Cardiac septum (tissue), 1 donor: ENCODE results near the gene MRPL51. TPM values are rescaled to one million over a fixed set of nuclear protein-coding genes. Genes with fewer than 3 reads are reported as not detected.
A peak's percentile ranks its signal among the peaks of the same experiment; 100 is the strongest.
"Not testable (repeated sequence)": the region's sequence is repeated elsewhere in the genome, so short reads cannot be mapped to it uniquely, and the experiment has no call there.

Experiments used
- DNase-seq: peaks from one replicate; pipeline ENCODE4 v3.0.0-alpha.2; 2020; ENCODE audit warnings: low spot score
- intact Hi-C: fragments of 100-400 bp; cut with DNase I; formaldehyde crosslinking; loops from one replicate; pipeline ENCODE4 v1.14.0; 2022
- total RNA-seq: library from RNA; stranded (reverse); fragmentation: NEBNext Ultra II Directional; extraction: Animal tissue kit (Norgen Biotek cat#: 25700); gene quantifications from one replicate; pipeline ENCODE4 v1.2.1, GENCODE V29; 2021
- donor health status: DM: no; HTN: no; CAD: no.

The MRPL51 gene
- total RNA-seq, 1 donor from 2014 or later = 174 TPM

GRCh38 chr12:6533653-6533922 is 40.5 kb upstream of the MRPL51 start:
- DNase-seq = no peak
- intact Hi-C loops = loop anchor here (1.0 to 5.0 kb wide), 3 partner anchors 21 to 196 kb away; partner anchors contain the start of gene VAMP1

DNA sequence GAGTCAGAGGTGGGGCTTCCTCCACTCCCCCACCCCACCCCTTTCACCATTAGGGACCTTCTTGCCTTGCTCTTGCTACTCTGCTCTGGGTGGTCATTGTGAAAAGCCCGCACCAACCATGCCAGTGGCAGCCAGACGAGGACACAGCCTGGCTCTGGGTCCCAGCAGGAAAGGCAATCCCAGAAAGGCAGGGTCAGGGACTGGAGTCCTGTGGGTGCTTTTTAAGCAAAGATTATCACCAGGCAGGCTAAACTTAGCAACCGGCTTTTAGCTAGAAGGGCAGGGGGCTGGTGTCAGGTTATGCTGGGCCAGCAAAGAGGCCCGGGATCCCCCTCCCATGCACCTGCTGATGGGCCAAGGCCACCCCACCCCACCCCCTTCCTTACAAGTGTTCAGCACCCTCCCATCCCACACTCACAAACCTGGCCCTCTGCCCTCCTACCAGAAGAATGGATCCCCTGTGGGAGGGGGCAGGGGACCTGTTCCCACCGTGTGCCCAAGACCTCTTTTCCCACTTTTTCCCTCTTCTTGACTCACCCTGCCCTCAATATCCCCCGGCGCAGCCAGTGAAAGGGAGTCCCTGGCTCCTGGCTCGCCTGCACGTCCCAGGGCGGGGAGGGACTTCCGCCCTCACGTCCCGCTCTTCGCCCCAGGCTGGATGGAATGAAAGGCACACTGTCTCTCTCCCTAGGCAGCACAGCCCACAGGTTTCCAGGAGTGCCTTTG is 40.0 kb upstream of the MRPL51 start:
- DNase-seq = peak; percentile 85
- intact Hi-C loops = loop anchor here (1.0 to 5.0 kb wide), 3 partner anchors 21 to 196 kb away; partner anchors contain the start of gene VAMP1

DNA sequence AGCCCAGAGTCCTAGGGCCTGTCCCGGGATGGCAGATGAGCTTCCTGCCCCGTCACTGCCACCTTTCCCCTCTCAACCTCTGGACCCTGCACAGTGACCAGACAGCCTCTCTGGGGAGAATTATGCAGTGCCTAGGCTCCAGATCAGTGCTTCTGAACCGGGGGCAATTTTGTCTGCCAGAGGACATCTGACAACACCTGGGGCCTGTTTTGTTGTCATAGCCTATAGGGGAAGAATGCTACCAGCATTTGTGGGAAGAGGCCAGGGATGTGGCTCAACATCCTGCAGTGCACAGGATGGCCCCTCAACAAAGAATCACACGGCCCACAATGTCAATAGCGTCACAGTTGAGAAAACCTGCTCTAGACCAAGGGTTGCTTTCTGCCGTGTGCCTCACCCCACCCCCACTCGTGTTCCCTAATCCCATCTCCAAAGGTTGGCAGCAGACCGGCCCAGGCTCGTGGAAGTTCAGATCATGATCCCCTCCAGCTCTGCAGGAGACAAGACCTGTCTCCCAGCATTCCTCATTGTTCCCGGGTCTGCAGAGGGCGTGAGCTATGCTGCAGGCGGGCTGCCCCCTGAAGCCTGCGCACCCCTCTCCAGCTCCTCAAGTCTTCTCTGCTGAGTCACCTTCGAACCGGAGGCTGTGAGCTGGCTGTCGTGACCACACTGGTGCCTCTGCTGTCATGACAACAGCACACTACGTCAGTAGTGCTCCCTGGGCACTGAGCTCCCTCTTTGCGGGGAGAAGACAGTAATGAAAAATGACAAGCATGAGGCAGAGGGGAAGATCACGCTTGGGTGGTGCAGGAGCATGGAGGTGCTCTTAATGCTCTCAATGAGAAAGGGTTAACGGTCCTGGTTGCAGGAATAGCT is 39.2 kb upstream of the MRPL51 start:
- intact Hi-C loops = loop anchor here (5.0 kb wide), 2 partner anchors 60 to 195 kb away; partner anchors contain the start of gene VAMP1
- DNase-seq = peak; percentile 86

DNA sequence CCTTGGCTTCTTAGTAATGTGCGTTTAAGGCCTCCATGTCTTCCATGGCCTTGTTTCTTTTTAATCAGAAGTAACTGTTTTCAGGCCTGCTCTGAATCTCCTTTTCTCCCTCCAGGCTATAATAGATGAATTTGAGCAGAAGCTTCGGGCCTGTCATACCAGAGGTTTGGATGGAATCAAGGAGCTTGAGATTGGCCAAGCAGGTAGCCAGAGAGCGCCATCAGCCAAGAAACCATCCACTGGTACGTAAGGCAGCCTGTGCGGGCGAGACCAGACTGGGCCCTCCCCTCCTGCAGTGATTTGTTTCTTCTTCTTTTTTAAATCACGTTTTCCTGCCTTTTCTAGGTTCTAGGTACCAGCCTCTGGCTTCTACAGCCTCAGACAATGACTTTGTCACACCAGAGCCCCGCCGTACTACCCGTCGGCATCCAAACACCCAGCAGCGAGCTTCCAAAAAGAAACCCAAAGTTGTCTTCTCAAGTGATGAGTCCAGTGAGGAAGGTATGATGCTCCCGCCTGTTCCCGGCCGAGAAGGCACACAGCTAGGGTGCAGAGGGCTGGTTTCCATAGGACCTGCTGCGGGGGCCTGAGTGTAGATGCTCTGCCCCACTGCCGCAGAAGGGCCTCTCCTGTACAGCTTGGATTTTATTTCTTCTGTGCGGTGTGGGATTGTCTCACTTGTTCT is 37.7 kb upstream of the MRPL51 start:
- intact Hi-C loops = loop anchor here (5.0 kb wide), 2 partner anchors 58 to 193 kb away; partner anchors contain the start of gene VAMP1
- no peak for DNase-seq

DNA sequence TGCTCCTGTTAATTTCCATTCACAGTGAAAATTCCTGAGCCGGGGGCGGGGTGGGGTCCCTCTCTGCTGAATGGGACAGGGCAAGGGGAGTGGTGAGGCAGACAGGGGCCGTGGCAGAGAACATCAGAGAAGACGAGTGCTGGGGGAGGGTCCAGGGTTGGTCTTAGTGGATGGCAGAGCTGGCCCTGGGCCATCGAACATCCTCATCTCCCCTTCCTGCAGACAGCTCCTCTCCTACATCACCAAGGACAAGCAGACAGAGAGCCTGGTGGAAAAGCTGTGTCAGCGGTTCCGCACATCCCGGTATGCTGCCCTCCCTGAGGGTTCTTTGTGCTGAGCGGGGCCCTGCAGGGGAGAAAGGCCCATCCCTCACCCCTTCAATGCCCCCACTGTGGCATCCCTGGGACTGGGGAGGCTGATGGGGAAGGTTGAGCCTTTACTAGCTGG is 36.3 kb upstream of the MRPL51 start:
- no peak for DNase-seq
- intact Hi-C loops = no loop called here

DNA sequence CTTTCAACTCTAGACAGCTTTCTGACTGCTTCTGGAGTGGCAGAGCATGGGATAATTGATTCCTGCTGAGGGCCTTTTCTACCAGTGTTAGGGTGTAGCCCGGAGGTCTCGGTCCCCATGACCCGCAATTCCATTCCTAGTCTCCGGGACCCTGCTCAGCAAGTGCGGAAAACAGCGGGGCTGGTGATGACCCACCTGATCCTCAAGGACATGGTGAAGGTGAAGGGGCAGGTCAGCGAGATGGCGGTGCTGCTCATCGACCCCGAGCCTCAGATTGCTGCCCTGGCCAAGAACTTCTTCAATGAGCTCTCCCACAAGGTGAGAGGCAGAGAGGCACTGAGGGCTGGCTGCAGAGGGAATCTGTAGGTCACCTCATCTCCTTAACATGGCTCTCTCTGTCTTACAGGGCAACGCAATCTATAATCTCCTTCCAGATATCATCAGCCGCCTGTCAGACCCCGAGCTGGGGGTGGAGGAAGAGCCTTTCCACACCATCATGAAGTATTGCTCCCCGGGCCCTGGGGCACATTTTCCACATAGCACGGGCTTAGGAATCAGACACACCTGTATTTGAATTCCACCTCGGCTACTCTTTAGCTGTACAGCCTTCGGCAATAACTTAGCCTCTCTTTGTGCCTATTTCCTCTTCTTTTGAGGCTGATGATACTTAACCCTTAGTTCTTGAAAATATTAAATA is 35.6 kb upstream of the MRPL51 start:
- intact Hi-C loops = no loop called here
- no peak for DNase-seq

DNA sequence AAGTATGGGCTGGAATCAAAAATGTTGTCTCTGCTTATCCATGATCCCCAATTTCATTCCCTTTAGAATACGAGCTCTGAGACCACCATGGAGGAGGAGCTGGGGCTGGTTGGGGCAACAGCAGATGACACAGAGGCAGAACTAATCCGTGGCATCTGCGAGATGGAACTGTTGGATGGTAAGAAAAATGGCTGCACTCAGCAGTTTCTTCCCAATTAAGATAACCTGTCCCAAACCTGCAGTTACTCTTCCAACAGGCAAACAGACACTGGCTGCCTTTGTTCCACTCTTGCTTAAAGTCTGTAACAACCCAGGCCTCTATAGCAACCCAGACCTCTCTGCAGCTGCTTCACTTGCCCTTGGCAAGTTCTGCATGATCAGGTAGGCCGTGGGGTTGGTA is 34.6 kb upstream of the MRPL51 start:
- intact Hi-C loops = no loop called here
- DNase-seq = no peak

DNA sequence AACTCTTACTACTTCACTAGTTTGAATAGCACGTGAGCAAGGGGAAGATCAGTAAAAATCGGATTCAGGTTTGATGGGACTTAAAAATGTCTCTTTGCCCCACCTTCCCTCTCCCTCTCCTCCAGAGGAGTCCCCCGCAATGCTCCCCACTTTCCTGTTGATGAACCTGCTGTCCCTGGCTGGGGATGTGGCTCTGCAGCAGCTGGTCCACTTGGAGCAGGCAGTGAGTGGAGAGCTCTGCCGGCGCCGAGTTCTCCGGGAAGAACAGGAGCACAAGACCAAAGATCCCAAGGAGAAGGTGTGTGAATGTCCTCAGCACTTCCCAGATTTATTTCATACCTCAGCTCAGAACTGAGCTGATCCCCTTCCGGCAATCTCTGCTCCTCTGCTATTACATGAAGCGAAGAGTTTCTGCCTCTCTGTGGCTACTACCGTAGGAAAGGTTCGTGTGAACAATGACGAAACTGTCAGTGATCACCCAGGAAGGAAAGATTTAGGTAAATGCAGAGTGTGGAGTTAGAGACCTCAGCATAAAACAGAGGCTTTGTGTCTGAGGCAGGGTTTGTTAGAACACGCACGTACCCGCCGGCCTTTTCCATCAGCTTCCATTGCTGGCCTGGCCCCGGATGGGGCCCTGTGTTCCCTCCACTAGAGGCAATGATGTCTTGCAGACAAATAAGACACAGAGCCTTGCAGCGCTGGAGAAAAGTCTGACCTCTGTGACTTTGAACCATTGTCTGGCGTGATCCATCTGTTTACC is 33.9 kb upstream of the MRPL51 start:
- intact Hi-C loops = no loop called here

DNA sequence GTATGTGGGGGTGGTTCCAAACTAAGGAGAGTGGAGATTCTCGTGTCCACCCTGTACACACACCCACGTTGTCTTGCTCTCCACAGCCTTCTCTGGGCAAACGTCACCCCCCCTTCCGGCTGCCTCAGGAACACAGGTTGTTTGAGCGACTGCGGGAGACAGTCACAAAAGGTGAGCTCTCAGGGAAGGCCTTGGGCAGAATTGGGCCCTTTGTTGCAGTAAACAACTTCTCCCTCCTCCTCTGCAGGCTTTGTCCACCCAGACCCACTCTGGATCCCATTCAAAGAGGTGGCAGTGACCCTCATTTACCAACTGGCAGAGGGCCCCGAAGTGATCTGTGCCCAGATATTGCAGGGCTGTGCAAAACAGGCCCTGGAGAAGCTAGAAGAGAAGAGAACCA is 33.1 kb upstream of the MRPL51 start:
- intact Hi-C loops = no loop called here
- no peak for DNase-seq

More for the DNA sequence above, 33.9 kb upstream of the MRPL51 start:
- DNase-seq = no peak

GRCh38 chr12:6524648-6525047 is 31.6 kb upstream of the MRPL51 start:
- intact Hi-C loops = no loop called here

DNA sequence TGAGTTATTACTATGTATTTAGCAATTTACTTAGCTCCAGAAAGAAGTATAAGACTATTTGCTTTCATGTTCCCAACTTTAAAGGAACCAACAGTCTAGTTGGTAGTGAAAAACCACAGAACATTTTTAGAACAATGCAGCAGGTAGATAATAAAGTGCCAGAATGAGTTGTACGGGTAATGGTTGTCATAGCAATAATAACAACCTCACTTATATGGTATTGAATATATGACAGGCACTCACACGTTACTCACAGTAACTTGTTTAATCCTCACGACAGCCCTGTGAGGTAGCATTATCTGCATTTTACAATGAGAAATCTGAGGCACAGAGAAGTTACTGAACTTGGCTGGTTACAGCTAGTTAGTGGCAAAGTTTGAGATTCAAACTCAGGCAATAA is 30.6 kb upstream of the MRPL51 start:
- DNase-seq = no peak
- intact Hi-C loops = no loop called here

More at GRCh38 chr12:6524648-6525047, 31.6 kb upstream of the MRPL51 start:
- no peak for DNase-seq

DNA sequence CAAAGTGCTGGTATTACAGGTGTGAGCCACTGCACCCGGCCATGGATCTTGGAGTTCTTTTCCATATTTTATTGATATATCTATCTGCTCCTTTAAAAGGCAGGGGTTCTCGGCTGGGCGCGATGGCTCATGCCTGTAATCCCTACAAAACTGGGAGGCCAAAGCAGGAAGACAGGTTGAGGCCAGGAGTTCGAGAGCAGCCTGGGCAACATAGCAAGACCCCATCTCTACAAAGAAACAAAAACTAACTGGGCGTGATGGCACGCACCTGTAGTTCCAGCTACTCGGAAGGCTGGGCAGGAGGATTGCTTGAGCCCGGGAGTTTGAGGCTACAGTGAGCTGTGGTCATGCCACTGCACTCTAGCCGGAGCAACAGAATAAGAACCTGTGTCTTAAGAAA is 29.1 kb upstream of the MRPL51 start:
- DNase-seq = no peak
- intact Hi-C loops = no loop called here

DNA sequence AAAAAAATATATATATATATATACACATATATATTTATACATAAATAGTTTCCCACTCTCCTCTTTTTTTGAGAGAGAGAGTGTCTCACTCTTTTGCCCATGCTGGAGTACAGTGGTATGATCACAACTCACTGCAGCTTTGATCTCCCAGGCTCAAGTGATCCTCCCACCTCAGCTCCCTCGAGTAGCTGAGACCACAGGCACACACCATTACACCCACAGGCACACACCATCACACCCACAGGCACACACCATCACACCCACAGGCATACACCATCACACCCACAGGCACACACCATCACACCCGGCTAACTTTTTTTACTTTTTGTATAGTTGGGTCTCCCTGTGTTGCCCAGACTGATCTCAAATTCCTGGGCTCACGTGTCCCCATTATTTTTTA is 27.1 kb upstream of the MRPL51 start:
- intact Hi-C loops = no loop called here
- no peak for DNase-seq

GRCh38 chr12:6508087-6508486 is 15.0 kb upstream of the MRPL51 start:
- intact Hi-C loops = no loop called here

GRCh38 chr12:6507102-6507998 is 14.3 kb upstream of the MRPL51 start:
- no peak for DNase-seq
- intact Hi-C loops = no loop called here

More at GRCh38 chr12:6508087-6508486, 15.0 kb upstream of the MRPL51 start:
- DNase-seq = no peak

DNA sequence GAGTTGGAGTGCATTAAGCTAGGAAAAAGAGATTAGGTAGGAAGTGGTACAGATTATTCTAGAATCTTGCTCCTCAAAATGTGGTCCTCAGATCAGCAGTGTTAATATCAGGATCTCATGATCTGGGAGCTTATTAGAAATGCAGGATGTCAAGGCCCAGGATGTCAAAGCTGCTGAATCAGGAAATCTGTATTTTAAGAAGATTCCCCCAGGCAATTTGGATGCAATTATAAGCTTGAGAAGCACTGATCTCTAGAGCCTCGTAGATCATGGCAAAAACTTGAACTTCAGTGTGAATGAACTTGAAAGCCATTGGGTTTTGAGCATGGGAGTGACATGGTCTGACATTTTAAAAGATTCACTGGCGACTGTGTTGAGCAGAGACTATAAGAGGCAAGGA is 7.4 kb upstream of the MRPL51 start:
- intact Hi-C loops = no loop called here
- DNase-seq = no peak

DNA sequence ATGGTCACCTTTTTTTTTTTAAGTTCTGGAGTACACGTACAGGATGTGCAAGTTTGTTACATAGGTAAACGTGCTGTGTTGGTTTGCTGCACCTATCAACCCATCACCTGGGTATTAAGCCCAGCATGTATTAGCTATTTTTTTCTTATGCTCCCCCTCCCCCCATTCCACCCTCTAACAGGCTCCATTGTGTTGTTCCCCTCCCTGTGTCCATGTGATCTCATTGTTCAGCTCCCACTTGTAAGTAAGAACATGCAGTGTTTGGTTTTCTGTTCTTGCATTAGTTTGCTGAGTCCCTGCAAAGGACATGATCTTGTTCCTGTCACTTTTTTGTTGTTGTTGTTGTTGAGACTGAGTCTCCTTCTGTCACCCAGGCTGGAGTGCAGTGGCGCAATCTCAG is 4.2 kb upstream of the MRPL51 start:
- intact Hi-C loops = not testable (repeated sequence)

GRCh38 chr12:6494968-6495367 is 1.9 kb upstream of the MRPL51 start:
- intact Hi-C loops = no loop called here
- no peak for DNase-seq

More for the DNA sequence above, 4.2 kb upstream of the MRPL51 start:
- DNase-seq = not testable (repeated sequence)
